Measurements from ENCODE around the gene PCDHGA7. TPM values are rescaled to one million over a fixed set of nuclear protein-coding genes. Genes with fewer than 3 reads are reported as not detected.
A peak's percentile ranks its signal among the peaks of the same experiment; 100 is the strongest.
"Not testable (repeated sequence)": the region's sequence is repeated elsewhere in the genome, so short reads cannot be mapped to it uniquely, and the experiment has no call there.

PCDHGA7 gene
- total RNA-seq, 1 experiment from 2014 or later: 0.56 TPM

GRCh38 chr5:141397756-141398551, 15.4 kb downstream of the PCDHGA7 start, which contains the start of gene PCDHGB5:
PCDHGB5 (plus strand) TSS chr5:141397947; CDS start chr5:141398128, 181 bp downstream.
- ChIA-PET CTCF (interaction anchor here (0.6 to 3.7 kb wide), 17 partner anchors 8 to 206 kb away, joined by 3 to 32 read pairs (median 3); partner anchors contain the start of genes PCDHB14 and PCDHGC3), POLR2A (interaction anchor here (0.6 to 1.5 kb wide), 5 partner anchors 163 to 435 kb away, joined by 3 to 6 read pairs (median 3); partner anchors contain the start of gene PCDHB14)
- H3K27me3 Mint-ChIP-seq (ENCODE audit: insufficient read depth, unreplicated experiment); intact Hi-C loops (cut with micrococcal nuclease); H3K4me1 Mint-ChIP-seq (ENCODE audit: insufficient read depth, unreplicated experiment); DNase-seq (ENCODE audit: unreplicated experiment); H3K36me3 Mint-ChIP-seq (ENCODE audit: insufficient read depth, unreplicated experiment): not testable (repeated sequence)
- peak within 1 kb of the TSS; percentile 57 for H3K4me3 Mint-ChIP-seq (ENCODE audit: unreplicated experiment)
- H3K27ac Mint-ChIP-seq (ENCODE audit: low read depth, unreplicated experiment): peak within 1 kb of the TSS; percentile 70
- BruUV-seq (replicated peaks): TSS peak; percentile 58
- peak; percentile 56 for TF ChIP-seq CTCF (IDR thresholded peaks at IDR 0.05; ENCODE audit: unreplicated experiment)
- peaks cover 36% of the 10 kb centered on the region for H3K9me3 Mint-ChIP-seq (ENCODE audit: unreplicated experiment)

- TF ChIP-seq CTCF (IDR thresholded peaks at IDR 0.05; ENCODE audit: unreplicated experiment): no peak
- Mint-ChIP-seq H3K27me3 (ENCODE audit: insufficient read depth, unreplicated experiment) (no peaks in the 10 kb centered on the region), H3K36me3 (ENCODE audit: insufficient read depth, unreplicated experiment) (peaks cover 5% of the 10 kb centered on the region), H3K27ac (ENCODE audit: low read depth, unreplicated experiment) (no peak overlapping the region), H3K4me3 (ENCODE audit: unreplicated experiment) (no peak overlapping the region), H3K4me1 (ENCODE audit: insufficient read depth, unreplicated experiment) (no peaks in the 10 kb centered on the region), H3K9me3 (ENCODE audit: unreplicated experiment) (peaks cover 36% of the 10 kb centered on the region)
- CTCF ChIA-PET: interaction anchor here (0.6 to 3.7 kb wide), 5 partner anchors 56 to 167 kb away, joined by 3 to 32 read pairs (median 3); no protein-coding TSS in a partner anchor
- POLR2A ChIA-PET: no interaction called here
- no TSS peak for BruUV-seq (replicated peaks)
- no peak for DNase-seq (ENCODE audit: unreplicated experiment)
- intact Hi-C loops (cut with micrococcal nuclease): no loop called here
These were observed 16.1 kb downstream of the PCDHGA7 start for GRCh38 chr5:141398608-141399007.

GRCh38 chr5:141399555-141400258, 17.2 kb downstream of the PCDHGA7 start:
- Mint-ChIP-seq H3K4me3 (ENCODE audit: unreplicated experiment) (no peak overlapping the region), H3K9me3 (ENCODE audit: unreplicated experiment) (peaks cover 28% of the 10 kb centered on the region), H3K27ac (ENCODE audit: low read depth, unreplicated experiment) (no peak overlapping the region), H3K36me3 (ENCODE audit: insufficient read depth, unreplicated experiment) (peaks cover 5% of the 10 kb centered on the region), H3K4me1 (ENCODE audit: insufficient read depth, unreplicated experiment) (no peaks in the 10 kb centered on the region), H3K27me3 (ENCODE audit: insufficient read depth, unreplicated experiment) (no peaks in the 10 kb centered on the region)
- intact Hi-C loops (cut with micrococcal nuclease): no loop called here
- no peak for TF ChIP-seq CTCF (IDR thresholded peaks at IDR 0.05; ENCODE audit: unreplicated experiment)
- no peak for DNase-seq (ENCODE audit: unreplicated experiment)
- BruUV-seq (replicated peaks): no TSS peak
- CTCF ChIA-PET: interaction anchor here (0.7 to 2.2 kb wide), 6 partner anchors 14 to 164 kb away, joined by 3 to 8 read pairs (median 3); partner anchors contain the start of genes PCDHGA10 and PCDHGA7
- POLR2A ChIA-PET: interaction anchor here (1.1 kb wide), 1 partner anchor 158 kb away, joined by 3 read pairs; no protein-coding TSS in a partner anchor

All from MCF 10A (cell line).